Activated naive CD4-positive, alpha-beta T cell treated with anti-CD3 and anti-CD28 coated beads, Interleukin-2, amount 50 U/mL, for 72 hours (primary cell): ENCODE results near the gene SMAD4. TPM values are rescaled to one million over a fixed set of nuclear protein-coding genes. Genes with fewer than 3 reads are reported as not detected.

Experiments
- total RNA-seq, 2 donors: library from RNA; stranded (reverse); gene quantifications; one replicate each; pipeline ENCODE4 v1.2.3, GENCODE V29; 2022

The SMAD4 gene
- total RNA-seq, 2 donors from 2014 or later, result 86.7 to 90.0 TPM

Other genes with a start within 250 kb of the SMAD4 start
- not detected for gene MRO, start 210.2 kb upstream of the SMAD4 start, total RNA-seq
- 100 to 1,000 TPM; 117 to 143 TPM for gene ME2, start 151.1 kb upstream of the SMAD4 start, total RNA-seq
- gene ELAC1, start 62.2 kb upstream of the SMAD4 start, total RNA-seq, result 1 to 10 TPM; 1.0 to 5.1 TPM
- 10 to 100 TPM; 59.0 to 82.5 TPM for gene MEX3C, start 167.5 kb downstream of the SMAD4 start, total RNA-seq